HepG2 (cell line): ENCODE data around the gene GPN2. TPM values are rescaled to one million over a fixed set of nuclear protein-coding genes. Genes with fewer than 3 reads are reported as not detected.

Experiments used
- AGO1 ChIP-seq: fragments of 200-400 bp; formaldehyde crosslinking; IDR thresholded peaks from 2 replicates; pipeline ENCODE4 v1.6.1; 2017; ENCODE audit warnings: mild to moderate bottlenecking, low read depth, low read length, moderate library complexity; ENCODE audit not compliant: poor library complexity, severe bottlenecking
- ATF7 ChIP-seq, 2 experiments: fragments of 450-650 bp in 1 of 2; sonication (generic) in 1 of 2; formaldehyde crosslinking in 1 of 2; IDR thresholded peaks; 2 replicates each; pipeline versions ENCODE4 v1.4.0 to v1.6.1; 2016 to 2020; ENCODE audit warnings: antibody characterized with exemption in 1 of 2, mild to moderate bottlenecking in 1 of 2, missing genetic modification reagents in 1 of 2
- EED ChIP-seq: sonication (generic); formaldehyde crosslinking; IDR thresholded peaks from 2 replicates; pipeline ENCODE4 v1.5.0; 2020; ENCODE audit warnings: mild to moderate bottlenecking, missing genetic modification reagents
- FOXM1 ChIP-seq: sonication (generic); formaldehyde crosslinking; IDR thresholded peaks from 2 replicates; pipeline ENCODE4 v1.5.0; 2020; ENCODE audit warnings: missing genetic modification reagents
- HNRNPL ChIP-seq: fragments of 200-400 bp; formaldehyde crosslinking; IDR thresholded peaks from 2 replicates; pipeline ENCODE4 v1.6.1; 2017; ENCODE audit warnings: mild to moderate bottlenecking, low read depth, low read length
- MED13 ChIP-seq: sonication (generic); formaldehyde crosslinking; IDR thresholded peaks from 2 replicates; pipeline ENCODE4 v1.5.0; 2020; ENCODE audit warnings: missing genetic modification reagents
- MXD3 ChIP-seq: IDR thresholded peaks from 2 replicates; pipeline ENCODE4 v1.6.1; 2016; ENCODE audit warnings: mild to moderate bottlenecking, missing biosample characterization, missing genetic modification reagents
- RCOR2 ChIP-seq: IDR thresholded peaks from 2 replicates; pipeline ENCODE4 v1.6.1; 2016; ENCODE audit warnings: missing biosample characterization, missing genetic modification reagents
- RERE ChIP-seq: IDR thresholded peaks from 2 replicates; pipeline ENCODE4 v1.6.1; 2016; ENCODE audit warnings: low read depth, missing genetic modification reagents, missing compliant biosample characterization
- TSC22D2 ChIP-seq: sonication (generic); formaldehyde crosslinking; IDR thresholded peaks from 2 replicates; pipeline ENCODE4 v1.5.1; 2020; ENCODE audit warnings: missing genetic modification reagents, mild to moderate bottlenecking, borderline replicate concordance
- XBP1 ChIP-seq: sonication (generic); formaldehyde crosslinking; IDR thresholded peaks from 2 replicates; pipeline ENCODE4 v1.5.0; 2020; ENCODE audit warnings: missing genetic modification reagents
- ZBTB39 ChIP-seq: sonication (generic); formaldehyde crosslinking; IDR thresholded peaks from 2 replicates; pipeline ENCODE4 v1.5.0; 2020; ENCODE audit warnings: missing genetic modification reagents
- ZBTB42 ChIP-seq: sonication (generic); formaldehyde crosslinking; IDR thresholded peaks from 2 replicates; pipeline ENCODE4 v1.5.0; 2020; ENCODE audit warnings: mild to moderate bottlenecking, missing genetic modification reagents
- ZNF530 ChIP-seq: sonication (generic); formaldehyde crosslinking; IDR thresholded peaks from 2 replicates; pipeline ENCODE4 v1.5.0; 2020; ENCODE audit warnings: low read depth, mild to moderate bottlenecking, missing genetic modification reagents
- ZNF564 ChIP-seq: sonication (generic); formaldehyde crosslinking; IDR thresholded peaks from 2 replicates; pipeline ENCODE4 v1.8.1; 2023; ENCODE audit warnings: mild to moderate bottlenecking, missing genetic modification reagents
- ZNF652 ChIP-seq: IDR thresholded peaks from 2 replicates; pipeline ENCODE4 v1.6.1; 2016; ENCODE audit warnings: low read depth, borderline replicate concordance
- ZSCAN30 ChIP-seq: sonication (generic); formaldehyde crosslinking; IDR thresholded peaks from 2 replicates; pipeline ENCODE4 v1.5.0; 2020; ENCODE audit warnings: mild to moderate bottlenecking, missing genetic modification reagents
- polyA plus RNA-seq, 8 experiments: library from polyadenylated mRNA; depleted of rRNA in 3 of 8; stranded (reverse) in 7 of 8; unstranded in 1 of 8; fragments of >200 nt; fragmentation: Illumina TruSeq in 4 of 8; extraction: Trizol in 4 of 8; gene quantifications; 2 replicates each; pipeline versions ENCODE4 v1.2.1 to v1.2.3, GENCODE V29; 2011 to 2016; ENCODE audit warnings: low read depth in 4 of 8, missing spikeins in 1 of 8, mixed read lengths in 1 of 8; ENCODE audit not compliant: insufficient read depth in 1 of 8
- total RNA-seq, 5 experiments: library from RNA; depleted of rRNA; stranded (reverse); fragments of >200 nt; fragmentation: Illumina TruSeq; extraction: Trizol; gene quantifications; 2 replicates each; pipeline ENCODE4 v1.2.3, GENCODE V29; 2016; ENCODE audit warnings: low read depth in 1 of 5
- TF ChIP-seq, protein P1 (sequence below): sonication (generic); formaldehyde crosslinking; IDR thresholded peaks from 2 replicates; pipeline ENCODE4 v1.4.0; 2020; ENCODE audit warnings: mild to moderate bottlenecking, missing genetic modification reagents

The GPN2 gene
- total and polyA plus RNA-seq, 2 of the 13 experiments (the other 11 are each of a cell fraction or from before 2014, with no cell fraction given): 19.3 to 38.9 TPM

DNA sequence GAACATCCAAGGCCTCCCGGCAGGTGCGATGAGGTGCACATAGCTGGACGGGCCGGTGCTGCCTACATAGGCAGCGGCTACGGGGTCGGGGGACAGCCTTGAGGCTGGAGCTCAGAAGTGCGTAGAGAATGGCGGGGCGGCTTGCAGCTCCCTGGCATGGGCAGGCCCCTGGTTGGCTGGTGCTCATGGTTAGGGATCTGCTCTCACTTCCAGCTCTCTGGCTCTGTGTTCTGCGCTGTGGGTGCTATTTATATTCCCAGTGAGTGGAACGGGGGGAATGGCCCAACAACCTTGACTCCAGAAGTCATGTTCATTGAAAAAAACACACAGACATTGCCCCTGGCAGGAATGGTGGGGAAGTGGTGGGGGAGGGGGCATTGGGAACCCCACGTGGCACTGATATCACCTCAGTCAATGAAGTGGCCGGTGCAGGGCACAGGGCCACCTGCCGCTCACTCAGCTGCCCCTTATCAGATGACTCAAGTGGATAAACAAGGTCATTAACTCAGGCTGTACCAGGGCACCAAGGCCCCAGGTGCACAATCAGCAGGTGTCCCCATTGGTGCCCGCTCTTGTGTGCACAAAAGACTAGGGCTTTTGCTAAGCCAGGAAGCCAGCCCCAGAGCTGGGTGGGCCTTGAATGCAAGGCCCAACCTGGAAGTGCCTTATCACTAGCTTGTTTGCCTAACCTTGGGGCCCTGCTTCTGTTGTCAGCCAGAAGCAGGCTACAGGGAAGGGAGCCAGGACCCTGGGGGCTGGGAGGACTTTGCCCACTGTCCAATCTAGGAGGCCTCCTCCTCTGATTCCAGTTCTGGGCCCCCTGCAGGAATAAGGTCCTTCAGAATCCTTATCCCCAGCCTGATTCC is 23.9 kb upstream of the GPN2 start, which contains the start of gene NR0B2 (continued):
- no peak for TF ChIP-seq ZSCAN30
- TF ChIP-seq, protein P1, sequence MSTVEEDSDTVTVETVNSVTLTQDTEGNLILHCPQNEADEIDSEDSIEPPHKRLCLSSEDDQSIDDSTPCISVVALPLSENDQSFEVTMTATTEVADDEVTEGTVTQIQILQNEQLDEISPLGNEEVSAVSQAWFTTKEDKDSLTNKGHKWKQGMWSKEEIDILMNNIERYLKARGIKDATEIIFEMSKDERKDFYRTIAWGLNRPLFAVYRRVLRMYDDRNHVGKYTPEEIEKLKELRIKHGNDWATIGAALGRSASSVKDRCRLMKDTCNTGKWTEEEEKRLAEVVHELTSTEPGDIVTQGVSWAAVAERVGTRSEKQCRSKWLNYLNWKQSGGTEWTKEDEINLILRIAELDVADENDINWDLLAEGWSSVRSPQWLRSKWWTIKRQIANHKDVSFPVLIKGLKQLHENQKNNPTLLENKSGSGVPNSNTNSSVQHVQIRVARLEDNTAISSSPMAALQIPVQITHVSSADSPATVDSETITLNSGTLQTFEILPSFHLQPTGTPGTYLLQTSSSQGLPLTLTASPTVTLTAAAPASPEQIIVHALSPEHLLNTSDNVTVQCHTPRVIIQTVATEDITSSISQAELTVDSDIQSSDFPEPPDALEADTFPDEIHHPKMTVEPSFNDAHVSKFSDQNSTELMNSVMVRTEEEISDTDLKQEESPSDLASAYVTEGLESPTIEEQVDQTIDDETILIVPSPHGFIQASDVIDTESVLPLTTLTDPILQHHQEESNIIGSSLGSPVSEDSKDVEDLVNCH (CRISPR knock-in tag): peak; percentile 83; the same call in 1 of the 2 replicates
- peak; percentile 83 for TF ChIP-seq ZBTB39 (CRISPR knock-in tag)
- TF ChIP-seq EED (CRISPR knock-in tag): peak; percentile 81
- TF ChIP-seq XBP1: peak; percentile 91
- TF ChIP-seq RCOR2: peak; percentile 83
- peak; percentile 98 for TF ChIP-seq MED13
- no peak for TF ChIP-seq ATF7 (IDR thresholded peaks at IDR 0.05)
- TF ChIP-seq ATF7 (CRISPR knock-in tag; IDR thresholded peaks at IDR 0.05): peak; percentile 97
- TF ChIP-seq ZNF564: peak; percentile 93; the same call in 1 of the 2 replicates
- peak; percentile 68; the same call in 1 of the 2 replicates for TF ChIP-seq MXD3 (CRISPR knock-in tag)
- TF ChIP-seq TSC22D2 (CRISPR knock-in tag): peak; percentile 40; the same call in 1 of the 2 replicates
- peak; percentile 100 for TF ChIP-seq HNRNPL
- TF ChIP-seq ZNF530: no peak
- no peak for TF ChIP-seq AGO1
- TF ChIP-seq RERE (CRISPR knock-in tag): peak; percentile 95
- TF ChIP-seq ZBTB42 (CRISPR knock-in tag): peak; percentile 89
- TF ChIP-seq FOXM1 (CRISPR knock-in tag): no peak
- TF ChIP-seq ZNF652 (CRISPR knock-in tag): peak; percentile 88
